RKO (cell line): ENCODE results near the gene NADK.

ENCODE experiments used
- DNase-seq: peaks from one replicate; pipeline ENCODE4 v3.0.0-alpha.2; 2016; ENCODE audit warnings: low spot score

The NADK gene

GRCh38 chr1:1777950-1778662 is at the start of gene NADK:
Gene NADK (minus strand): TSS chr1:1778470. CDS start chr1:1765406, 13,064 bp downstream.
- peak; percentile 61 for DNase-seq

- no peak for DNase-seq
These were observed 49.0 kb upstream of the NADK start for GRCh38 chr1:1827089-1827848.

- DNase-seq: no peak
These were observed 48.3 kb upstream of the NADK start for GRCh38 chr1:1826356-1827088.

- DNase-seq: no peak
These were observed 46.9 kb upstream of the NADK start for GRCh38 chr1:1825217-1825616.

DNA sequence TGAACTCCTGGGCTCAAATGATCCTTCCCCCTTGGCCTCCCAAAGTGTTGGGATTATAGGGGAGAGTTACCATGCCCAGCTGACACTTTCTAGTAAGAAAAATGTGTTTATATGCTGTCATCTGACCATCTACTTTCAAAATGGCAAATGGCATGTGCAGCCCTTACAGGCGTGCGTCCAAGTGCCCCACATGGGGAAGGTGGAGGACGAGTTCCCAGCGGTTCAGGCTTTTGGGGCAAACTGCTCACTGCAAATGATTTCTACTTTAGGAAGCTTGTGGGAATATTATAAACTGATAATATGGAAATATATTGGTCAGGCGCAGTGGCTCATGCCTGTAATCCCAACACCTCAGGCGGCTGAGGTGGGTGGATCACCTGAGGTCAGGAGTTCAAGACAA is 41.5 kb upstream of the NADK start:
- DNase-seq: no peak

- DNase-seq: no peak
These were observed 39.0 kb upstream of the NADK start for GRCh38 chr1:1817221-1817620.

DNA sequence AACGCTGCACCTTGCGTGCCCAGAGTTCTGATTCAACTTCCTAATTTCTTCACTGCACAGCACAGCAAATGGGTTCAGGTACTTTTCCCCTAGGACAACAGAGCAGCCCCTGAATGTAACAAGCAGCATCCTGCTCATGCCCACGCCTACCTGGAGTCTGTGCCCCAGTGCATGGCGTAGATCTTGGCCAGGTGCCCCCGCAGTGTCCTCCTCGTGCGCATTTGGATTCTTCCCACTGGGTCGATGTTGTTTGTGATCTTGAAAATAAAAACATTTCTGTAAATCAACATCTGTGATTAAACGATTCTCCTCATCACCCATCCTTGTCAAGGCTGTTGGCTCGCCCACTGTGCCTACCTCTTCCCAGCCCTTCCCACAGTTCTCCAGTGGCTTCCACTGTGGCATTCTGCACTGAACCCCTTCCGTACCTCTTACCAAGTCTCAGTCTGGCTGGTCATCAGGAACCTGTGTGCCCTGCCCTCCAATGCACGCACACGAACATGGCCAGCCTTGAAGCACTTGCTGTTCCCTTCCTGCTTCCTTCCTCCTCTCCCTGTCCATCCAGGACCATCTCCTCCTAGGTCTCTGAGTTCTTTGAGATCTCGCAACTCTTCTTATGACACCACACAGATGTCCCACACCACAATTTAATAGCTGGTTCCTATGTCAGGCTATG is 37.5 kb upstream of the NADK start:
- no peak for DNase-seq

DNA sequence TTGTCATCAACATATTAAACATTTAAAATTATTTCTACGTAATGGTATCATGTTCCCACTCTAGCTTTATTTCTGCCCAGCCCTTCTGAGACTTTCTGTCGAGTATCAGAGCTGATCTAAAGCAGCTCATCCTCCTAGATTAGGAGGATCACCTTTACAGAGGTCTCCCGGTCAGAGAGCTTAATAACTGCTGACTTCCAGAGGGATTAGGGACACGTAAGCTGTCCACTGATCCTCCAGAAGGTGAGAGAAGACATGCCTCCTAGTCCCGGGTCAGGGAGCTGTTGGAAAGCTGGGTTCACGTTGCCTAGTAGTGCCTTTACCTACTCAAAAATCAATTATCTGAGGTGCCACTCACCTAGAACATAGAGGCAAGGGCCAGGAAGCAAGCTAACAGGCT is 31.2 kb upstream of the NADK start:
- no peak for DNase-seq

DNA sequence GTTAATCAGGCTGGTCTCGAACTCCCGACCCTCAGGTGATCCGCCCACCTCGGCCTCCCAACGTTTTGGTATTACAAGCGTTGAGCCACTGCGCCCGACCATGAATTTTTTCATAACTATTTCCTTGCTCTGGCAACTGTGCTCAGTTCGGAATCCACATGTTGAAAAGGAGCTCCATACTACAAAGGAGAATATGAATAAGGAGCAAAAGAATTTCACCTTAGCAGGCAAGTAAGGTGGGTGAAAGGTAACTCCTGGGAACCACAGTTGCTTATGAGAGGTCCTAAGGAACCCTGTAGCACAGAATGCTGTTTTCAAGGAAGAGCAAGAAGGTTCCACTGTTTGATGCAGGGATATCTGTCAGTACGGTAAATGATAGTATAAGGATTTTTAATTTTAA is 29.9 kb upstream of the NADK start:
- DNase-seq: no peak

DNA sequence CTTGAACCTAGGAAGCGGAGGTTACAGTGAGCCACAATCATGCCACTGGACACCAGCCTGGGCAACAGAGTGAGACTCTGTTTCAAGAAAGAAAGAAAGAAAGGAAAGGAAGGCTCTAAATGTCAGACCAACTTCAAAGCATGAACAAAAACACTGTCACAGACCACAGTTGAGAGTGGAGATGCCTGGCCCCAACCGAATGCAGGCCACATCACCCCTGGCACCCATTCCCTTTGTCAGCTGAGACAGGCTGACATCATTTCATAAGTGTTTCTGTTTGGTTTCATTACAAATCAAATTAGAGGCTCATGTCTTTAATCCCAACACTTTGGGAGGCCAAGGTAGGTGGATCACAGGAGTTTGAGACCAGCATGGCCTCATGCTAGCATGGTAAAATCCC is 28.6 kb upstream of the NADK start:
- no peak for DNase-seq

DNA sequence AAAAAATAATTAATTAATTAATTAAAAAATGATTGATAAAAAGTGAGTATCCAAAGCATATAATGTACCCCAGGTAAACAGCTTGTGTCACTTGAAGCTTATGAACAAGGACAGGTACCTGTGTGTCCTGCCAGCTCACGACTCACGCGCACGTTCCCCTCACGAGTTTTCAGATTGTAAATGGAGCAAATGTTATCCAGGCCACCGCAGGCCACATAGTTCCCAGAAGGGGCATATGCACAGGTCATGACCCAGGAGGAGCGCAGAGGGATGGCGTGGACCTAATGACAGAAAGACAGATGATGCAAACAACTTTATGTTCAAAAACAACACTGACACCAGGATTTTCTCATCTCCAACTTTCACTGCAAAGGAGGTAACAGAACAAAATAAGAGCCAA is 26.0 kb upstream of the NADK start:
- DNase-seq: no peak

DNA sequence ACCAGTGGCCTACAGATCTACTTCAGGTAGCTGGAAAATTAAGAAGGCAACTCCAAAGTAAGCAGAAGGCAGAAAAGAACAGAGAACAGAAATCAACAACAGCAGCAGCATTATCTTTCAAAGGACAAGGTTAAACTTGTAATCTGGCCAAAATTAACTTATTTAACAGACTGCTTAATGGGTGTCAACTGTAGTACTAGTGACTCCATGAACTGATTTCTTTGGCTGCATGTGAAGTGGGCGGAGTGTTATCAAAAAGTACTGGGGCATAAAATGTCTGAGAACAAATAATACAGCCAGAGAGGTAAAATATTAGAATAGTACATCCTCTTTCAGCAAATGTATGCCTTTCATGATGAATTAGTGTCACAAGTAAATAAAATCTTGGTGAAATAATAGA is 24.6 kb upstream of the NADK start:
- no peak for DNase-seq

- no peak for DNase-seq
These were observed 21.4 kb upstream of the NADK start for GRCh38 chr1:1799716-1800115.

DNA sequence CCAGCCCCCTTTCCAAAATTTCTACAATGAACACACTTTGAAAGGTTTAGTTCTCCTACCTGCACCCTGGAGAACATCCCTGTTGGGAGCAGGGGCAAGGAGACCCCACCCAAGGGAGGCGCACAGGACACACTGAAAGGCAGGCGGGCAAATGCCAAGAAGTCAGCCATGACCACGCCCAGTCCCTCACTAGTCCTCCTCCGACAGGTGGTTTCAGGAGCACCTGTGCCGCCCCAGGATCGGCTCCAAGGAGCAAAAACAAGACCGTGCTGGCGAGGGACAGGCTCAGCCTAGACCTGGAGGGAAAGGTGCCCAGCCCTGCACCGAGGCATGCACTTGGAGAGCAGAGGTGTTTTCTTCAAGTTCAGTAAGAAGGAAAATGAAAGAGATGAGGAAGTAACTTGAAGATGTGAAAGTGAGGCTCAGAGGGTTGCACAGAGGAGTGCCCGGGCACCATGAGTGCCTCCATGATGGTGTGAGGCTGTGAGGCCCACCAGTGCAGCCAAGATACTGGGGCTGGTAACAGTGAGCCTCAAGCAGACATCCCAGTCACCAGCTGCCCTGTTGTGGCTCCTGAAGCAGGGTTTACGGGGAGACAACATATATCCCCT is 19.6 kb upstream of the NADK start:
- DNase-seq: no peak

GRCh38 chr1:1796466-1796865 is 18.2 kb upstream of the NADK start:
- no peak for DNase-seq

- no peak for DNase-seq
These were observed 16.7 kb upstream of the NADK start for GRCh38 chr1:1794999-1795398.

DNA sequence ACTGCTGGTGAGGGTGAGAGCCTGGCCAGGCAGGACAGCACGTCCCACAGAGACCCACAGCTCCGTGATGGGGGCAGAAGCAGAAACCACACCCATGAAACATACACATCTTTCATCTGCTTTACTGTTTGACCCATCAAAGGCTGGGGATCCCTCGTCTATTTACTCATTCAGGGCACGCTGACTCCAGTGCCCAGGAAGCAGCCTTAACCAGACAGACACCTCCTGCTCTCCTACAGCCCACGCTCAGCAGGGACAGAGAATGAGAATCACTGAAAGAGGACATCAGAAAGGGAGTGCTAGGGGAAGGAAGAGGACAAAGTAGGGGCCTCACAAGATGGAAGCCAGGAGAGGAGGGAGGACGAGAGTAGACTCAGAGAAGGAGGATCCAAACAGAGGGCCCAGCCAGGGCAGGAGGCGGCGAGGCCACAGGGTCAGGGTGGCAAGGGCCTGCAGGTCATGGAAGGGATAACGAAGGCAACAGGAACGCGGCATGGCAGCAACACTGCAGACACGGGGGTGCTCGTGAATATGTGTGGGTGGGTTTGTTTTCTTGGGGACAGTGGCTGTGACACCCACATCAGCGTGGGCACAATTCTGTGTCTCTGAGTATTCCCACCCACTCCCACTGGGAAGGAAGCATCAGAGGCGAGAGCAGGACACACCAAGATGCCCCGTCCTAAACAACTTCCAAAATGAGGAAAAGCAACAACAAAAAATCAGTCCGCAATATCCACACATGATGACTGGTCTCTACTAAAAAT is 15.4 kb upstream of the NADK start:
- DNase-seq: no peak

DNA sequence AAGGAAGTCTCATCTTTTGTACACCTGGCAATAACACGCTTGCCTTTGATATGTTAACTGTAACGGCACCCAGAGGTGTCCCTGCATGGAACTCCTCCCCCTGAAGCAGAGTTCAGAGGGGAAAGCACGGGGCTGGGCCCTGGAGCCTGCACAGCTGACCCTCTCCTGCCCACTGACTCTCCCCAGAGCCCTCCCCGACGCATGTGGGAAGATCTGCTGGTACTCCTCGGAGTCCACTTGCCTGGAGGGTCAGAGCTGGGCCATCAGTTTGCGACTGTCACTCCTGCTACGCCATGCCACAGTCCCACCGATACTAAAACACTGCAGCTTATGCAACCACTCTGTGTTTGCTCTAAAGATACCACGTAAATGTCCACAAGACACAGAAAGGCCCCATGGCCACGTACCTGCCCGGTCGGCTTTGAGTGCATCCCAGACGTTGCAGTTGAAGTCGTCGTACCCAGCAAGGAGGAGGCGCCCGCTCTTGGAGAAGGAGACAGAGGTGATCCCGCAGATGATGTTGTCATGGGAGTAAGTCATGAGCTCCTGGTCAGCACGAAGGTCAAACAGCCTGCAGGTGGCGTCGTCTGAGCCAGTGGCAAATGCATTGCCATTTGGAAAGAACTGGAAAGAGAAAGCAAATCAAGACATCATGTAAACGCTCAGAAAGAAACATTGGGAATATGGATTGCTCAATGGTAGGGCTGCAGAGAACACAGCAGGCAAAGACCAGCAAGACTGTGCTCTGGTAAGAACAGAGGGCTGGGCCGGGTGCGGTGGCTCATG is 10.6 kb upstream of the NADK start:
- peak; percentile 41 for DNase-seq

GRCh38 chr1:1788136-1788535 is 9.9 kb upstream of the NADK start:
- no peak for DNase-seq

DNA sequence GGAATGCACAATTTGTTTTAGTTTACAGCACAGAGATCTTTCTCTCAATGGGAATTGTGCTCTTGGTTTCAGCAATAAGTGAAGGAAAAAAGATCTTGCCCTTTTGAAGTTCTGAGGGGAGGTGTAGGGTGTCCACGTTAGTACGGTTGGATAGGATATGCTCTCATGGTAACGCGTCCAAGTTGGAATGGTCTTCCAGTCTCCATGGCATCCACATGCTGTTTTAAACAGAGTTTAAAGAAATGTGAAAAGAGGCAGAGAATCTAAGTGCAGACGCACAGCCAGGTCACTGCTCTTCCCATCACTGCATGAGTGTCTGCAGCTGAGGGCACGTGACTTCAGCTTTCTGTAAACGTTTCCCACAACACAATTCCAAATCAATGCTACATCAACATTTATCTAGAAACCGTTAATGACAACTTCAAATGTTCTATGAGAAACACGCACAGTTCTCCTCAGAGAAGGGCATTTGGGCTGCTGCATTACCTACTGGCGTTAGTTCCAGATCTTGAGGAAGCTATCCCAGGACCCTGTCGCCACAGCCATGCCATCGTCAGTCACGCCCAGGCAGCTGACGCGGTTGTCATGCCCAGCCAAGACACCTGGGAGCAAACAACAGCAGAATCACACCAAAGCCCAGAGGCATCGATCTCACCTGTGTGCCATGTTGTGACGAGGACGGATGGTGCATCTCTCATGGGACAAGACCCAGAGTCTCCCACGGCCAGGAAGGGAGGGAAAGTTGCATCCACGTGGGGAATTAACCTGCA is 8.8 kb upstream of the NADK start:
- DNase-seq: no peak
